HG03378 (cell line): ENCODE results near the gene IL17REL.
"Not testable (repeated sequence)": the region's sequence is repeated elsewhere in the genome, so short reads cannot be mapped to it uniquely, and the experiment has no call there.

ENCODE experiments used
- ATAC-seq: cut with Tn5 transposase; IDR thresholded peaks from one replicate; pipeline ENCODE4 v1.9.1; 2021; ENCODE audit warnings: mild to moderate bottlenecking, moderate library complexity; ENCODE audit not compliant: unreplicated experiment

The IL17REL gene

GRCh38 chr22:49948116-49948957 is 64.2 kb downstream of the IL17REL start:
- ATAC-seq = no peak

- ATAC-seq = no peak
These were observed 65.3 kb downstream of the IL17REL start for GRCh38 chr22:49947296-49947622.

- ATAC-seq = no peak
These were observed 65.8 kb downstream of the IL17REL start for GRCh38 chr22:49946612-49947295.

- not testable (repeated sequence) for ATAC-seq
These were observed 67.3 kb downstream of the IL17REL start for GRCh38 chr22:49945042-49945794.
